Measurements from ENCODE around the gene PRXL2A.
"Not testable (repeated sequence)": the region's sequence is repeated elsewhere in the genome, so short reads cannot be mapped to it uniquely, and the experiment has no call there.

Gene PRXL2A

DNA sequence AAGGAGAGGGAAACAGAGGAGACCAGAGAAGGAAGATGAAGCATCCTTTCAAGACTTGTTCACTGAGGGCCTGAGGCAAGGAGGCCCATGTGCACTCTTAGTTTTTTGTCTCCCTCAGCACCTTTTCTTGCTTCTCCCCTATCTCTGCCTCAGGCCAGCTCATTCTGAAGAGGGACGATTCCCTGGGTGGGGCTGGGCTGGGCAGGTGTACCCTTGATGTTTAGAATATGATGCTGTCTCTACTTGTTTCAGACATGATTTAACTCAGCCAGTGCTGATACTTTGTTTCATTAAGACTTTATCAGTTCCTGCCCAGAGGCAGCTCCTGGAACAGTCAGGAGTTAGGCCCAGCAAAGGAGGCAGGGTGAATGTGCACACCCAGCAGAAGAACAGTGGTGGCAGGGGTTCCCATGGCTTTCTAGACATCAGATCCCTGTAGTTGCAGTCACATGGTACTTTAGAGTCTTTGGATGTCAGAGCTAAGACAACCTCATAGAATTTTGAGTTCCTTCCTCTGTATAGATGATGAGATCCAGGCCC, 3.4 kb downstream of the PRXL2A start:
- DNase-seq (ENCODE audit: low spot score) = no peak

DNA sequence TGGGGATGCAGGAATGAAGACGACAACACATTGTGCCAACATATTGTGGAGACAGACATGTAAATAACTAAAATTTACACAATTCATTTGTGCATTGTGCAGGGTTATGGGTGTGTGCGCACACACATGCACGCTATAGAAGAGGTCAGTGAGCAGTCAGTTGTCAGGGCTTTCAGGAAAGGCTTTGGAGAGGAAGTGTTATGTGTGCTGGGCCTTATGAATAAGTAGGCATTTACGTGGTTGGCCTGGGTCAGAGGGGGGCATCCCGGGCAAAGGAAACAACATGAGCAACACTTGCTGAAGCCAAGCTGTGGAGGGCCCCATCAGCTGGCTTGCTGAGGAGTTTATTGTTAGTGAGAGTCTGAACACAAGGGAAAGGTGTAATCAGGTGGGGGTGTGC, 4.1 kb downstream of the PRXL2A start:
- DNase-seq (ENCODE audit: low spot score) = no peak

DNA sequence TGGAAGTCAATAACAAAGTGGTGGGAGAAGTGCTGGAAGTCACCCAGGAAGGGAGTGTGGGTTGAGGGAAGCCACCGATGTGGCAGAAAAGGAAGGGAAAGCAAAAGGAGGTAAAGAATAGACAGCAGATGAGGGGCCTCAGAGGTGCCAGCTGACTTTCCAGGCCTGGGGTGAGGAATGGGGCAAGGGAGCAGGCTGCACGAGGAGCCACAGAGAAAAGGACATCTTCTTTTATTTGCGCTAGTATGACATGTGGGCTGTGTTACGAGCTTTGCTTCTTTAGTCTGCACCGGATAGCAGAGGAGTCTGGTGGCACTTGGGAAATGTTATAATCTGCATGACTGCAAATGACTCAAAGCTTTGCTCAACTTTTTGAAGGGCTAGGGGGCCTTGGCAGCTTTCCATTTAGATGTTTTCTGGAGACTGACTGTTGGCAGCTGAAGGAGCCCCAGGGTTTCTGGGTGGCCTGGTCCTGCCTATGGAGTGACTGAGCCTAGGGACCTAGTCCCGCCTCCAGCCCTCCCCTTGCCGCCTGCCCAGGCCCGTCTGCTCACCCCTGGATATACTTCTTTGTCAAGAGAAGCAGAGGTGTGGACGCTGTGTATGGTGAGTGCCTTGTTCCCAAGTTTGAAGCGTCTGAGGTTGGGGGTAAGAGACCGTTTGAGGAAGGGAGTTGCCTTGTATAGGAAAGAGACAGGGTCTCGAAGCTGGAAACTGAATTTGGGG, 5.1 kb downstream of the PRXL2A start:
- no peak for DNase-seq (ENCODE audit: low spot score)

DNA sequence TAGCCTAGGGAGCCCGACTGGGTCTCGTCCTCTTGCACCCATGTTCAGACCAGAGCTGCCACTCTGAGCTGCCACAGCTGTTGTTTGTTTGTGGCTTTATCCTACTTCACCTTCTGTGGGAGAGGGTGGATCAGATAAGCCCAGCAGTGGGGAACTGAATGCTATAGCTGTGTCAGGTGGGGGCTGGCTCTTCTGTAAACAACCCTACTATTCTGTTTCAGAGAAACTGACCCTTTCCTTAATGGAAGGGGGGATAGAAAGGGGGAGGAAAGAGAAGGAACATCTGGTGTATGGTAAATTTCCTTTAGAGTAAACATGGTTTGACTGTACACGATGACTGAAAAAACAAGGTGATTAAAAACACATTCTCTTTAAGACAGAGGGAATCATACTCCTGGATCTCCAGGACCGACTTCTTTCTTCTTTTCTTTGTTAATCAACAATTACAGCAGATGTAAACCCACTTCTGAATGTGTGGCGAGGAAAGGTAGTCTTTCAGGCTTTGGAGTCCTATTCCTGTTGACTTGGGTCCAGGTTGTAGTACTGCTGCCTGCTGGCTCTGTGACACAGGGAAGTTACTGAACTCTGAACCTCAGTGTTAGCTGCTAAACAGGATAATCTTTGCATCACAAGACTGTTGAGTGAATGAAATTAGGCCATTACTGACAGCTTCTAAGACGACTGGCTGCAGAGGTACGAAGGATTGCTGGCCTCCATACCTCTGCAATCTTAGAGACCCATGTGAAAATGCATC, 6.0 kb downstream of the PRXL2A start:
- no peak for DNase-seq (ENCODE audit: low spot score)

DNA sequence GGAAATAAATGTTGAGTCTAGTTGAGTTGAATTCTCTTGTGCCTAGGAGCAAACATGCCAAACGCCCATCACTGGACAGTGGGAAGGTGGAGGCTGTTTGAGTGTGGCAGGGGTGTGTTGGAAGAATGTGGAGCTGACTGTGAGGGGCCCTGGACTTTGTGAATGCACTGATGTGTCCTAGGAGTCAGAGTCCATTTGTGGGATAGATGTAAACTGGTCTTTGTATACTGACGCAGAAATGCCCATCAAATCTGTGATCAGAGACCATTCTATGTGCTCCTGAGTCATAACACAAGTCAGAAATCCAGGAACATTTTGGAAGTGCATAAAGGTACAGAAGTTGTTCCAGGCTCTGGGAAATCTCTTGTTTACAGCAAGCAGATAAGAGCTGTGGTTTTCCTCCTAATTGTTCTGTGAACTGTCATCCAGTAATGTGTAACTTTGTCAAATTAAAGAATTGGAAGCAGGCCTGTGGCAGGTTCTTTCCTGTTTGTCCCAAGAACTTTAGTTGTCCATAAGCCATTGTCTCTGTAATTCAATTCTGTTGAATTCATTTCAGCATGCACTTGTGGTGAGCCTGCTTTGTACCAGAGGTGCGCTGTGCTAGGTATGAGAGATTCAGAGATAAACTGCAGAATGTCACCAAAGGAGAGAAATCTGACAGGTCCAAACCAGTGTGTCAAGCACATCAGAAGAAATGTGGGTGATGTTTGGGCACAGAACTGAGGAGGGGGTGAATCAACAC, 7.6 kb downstream of the PRXL2A start:
- DNase-seq (ENCODE audit: low spot score) = no peak

DNA sequence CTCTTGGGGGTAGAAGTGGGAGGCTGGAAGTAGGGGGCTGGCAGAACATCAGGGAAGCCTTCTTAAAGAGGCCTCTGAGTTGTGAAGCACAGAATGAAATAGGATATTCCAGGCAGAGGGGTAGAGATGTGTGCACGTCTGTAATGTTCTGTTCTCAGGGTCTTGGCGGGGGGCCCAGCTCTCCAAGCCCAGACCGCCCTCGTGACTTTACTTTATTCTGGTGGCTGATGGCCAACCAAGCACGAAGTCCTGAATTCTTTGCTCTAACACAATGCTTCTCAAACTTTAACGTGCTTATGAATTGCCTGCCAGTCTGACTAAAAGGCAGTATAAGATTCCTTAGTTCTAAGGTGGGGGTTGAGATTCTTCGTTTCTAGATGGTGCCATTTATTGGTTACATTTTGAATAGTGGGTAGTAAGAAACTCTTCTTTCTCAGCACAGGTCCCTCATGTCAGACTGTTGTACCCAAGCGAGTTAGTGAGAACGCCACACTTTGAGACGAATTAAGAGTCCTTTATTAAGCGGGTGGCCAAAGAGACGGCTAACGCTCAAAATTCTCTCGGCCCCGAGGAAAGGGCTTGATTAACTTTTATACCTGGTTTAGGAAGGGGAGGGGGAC, 8.2 kb downstream of the PRXL2A start:
- DNase-seq (ENCODE audit: low spot score) = peak; percentile 1

DNA sequence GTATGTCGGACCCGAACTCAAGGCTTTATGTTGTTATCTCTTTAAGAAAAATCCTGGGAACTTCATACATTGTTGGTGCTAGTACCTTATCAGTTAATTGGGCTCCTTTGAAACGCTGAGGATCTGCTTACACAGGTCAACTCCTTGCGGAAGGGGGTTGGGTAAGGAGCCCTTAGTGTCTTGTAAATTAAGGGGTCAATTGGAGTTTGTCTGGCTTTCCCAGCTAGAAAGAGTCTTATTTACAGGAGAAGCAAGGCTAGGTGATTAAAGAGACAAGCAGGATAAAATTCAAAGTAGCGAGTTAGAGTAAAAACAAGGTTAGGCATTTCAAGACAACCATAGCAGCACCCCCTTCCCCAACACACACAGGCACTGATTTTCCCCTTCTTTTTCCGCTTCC, 8.9 kb downstream of the PRXL2A start:
- DNase-seq (ENCODE audit: low spot score) = not testable (repeated sequence)

DNA sequence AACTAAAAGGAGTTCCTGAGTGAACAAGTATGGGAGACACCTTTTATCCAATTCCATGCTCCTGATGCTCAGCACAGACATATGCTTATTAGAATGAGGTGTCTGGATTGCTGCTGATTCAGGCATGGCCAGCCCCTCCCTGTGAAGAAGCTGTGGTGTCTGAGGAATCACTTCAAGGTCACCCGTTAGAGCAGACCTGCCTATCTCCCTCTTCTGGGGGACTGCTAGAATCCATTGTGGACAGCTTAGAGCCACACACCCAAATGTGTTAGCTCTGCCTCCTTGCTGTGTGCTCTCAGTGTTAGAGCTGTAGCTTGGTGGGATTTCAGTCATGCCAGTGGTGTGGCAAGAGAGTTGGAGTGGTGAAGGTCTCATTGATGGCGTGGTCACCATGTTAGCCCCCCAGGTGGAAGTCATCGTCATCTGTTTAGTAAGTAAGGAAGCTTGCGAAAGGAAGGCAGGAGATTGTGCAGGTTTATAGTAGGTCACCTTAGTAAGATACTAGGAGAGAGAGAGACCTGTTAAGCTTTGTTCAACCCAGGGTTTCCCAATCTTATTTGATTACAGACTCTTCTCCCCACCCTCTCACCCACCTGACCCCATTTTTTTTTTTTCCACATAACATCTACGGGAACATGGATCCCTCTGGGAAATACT, 12.8 kb downstream of the PRXL2A start:
- DNase-seq (ENCODE audit: low spot score) = no peak

DNA sequence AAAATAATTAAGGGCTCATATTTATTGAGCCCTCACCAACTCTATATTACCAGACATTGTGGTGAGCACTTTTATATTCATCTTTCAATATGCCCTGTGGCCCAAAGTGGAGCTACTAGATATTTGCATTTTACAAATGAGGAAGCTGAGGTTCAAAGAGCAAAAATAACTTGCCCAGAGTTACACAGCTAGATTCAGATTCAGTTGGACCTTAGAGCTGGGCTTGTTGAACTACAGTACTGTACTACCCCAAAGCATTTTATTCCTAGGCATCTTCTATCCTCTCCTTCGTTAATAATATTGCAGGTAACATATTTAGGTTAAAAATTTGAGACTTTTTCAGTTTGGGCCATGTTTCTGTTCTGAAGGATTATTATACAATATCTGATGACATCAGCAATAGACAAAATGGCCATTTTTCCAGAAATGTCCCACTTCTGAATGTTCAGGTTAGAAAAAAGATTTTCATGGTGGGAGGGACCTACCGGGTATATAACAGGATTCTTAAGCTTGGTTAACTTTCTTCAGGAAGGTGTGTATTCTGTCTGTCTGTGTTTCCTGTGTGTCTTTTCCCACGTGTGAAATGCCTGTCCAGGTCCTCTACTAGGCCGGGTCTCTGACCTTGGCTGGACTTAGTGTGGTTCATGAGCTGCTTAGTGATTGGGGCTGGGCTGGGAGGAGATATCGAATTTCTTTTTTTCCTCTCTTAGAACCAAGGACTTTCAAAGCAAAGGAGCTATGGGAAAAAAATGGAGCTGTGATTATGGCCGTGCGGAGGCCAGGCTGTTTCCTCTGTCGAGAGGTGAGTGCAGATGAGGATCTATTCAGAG, 13.6 kb downstream of the PRXL2A start:
- no peak for DNase-seq (ENCODE audit: low spot score)

DNA sequence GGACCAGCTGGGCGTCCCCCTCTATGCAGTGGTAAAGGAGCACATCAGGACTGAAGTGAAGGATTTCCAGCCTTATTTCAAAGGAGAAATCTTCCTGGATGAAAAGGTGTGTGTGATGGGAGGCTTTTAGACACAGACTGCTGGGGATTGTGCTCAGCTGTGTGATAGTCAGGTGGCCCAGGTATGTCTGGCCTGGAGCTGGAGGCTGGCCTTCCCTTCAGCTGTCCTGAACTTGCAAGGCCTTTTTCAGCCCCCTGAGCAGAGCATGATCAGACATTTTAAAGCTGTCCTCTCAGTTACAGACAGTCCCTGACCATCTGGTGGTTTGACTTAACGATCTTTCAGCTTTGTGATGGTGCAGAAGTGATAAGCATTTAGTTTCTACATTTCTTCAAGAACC, 17.6 kb downstream of the PRXL2A start:
- no peak for DNase-seq (ENCODE audit: low spot score)

DNA sequence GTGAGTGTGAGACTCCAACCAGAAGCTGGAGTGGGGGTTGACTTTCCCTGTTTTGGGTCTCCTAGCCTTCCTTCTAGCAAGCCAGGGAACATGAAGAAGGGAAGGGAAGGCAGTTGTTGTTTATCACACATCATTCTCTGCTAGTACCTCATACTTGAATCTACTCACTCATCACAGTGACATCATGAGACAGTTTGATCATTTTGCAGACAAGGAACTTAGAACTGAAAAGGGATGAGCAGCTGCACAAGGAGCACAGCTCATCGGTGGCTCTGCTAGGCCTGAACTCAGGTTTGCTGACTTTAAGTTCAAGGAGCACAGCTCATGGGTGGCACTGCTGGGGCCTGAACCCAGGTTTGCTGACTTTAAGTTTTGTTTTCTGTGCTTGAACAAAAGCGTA, 19.2 kb downstream of the PRXL2A start:
- no peak for DNase-seq (ENCODE audit: low spot score)

DNA sequence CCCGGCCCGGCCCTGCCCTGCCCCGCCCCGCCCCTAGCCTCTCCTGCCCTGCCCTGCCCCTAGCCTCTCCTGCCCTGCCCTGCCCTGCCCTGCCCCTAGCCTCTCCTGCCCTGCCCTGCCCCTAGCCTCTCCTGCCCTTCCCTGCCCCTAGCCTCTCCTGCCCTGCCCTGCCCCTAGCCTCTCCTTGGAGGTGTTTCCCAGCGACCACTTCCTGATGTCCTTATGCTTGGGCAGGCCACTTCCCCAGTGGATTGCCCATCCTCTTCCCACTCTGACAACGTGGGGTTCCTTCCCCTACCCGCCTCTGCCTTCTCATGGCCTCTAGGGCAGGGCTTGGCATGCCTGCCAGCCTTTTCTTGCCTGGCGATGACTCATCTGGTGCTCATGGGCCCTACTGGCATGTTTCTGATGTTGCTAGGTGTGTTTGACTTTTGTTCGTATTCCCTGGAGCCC, 21.2 kb downstream of the PRXL2A start:
- DNase-seq (ENCODE audit: low spot score) = peak; percentile 48

DNA sequence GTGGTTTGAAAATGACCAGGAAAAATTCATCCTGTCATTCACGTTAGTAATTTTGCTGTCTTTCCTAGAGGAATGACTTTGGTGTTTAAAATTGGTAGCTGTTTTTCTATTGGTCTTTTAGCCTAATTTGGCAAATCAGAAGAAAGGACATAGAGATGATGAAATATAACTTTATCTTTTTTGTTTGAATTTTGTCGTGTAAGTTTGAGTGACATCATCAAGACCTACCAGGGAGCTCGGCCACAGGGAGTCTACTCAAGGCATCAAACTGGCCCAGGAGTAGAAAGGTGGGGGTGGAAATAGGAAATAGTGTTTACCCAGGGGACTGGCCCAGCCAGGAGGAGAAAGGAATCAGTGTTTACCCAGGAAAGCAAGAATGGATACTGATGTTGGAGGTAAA, 24.8 kb downstream of the PRXL2A start:
- no peak for DNase-seq (ENCODE audit: low spot score)

DNA sequence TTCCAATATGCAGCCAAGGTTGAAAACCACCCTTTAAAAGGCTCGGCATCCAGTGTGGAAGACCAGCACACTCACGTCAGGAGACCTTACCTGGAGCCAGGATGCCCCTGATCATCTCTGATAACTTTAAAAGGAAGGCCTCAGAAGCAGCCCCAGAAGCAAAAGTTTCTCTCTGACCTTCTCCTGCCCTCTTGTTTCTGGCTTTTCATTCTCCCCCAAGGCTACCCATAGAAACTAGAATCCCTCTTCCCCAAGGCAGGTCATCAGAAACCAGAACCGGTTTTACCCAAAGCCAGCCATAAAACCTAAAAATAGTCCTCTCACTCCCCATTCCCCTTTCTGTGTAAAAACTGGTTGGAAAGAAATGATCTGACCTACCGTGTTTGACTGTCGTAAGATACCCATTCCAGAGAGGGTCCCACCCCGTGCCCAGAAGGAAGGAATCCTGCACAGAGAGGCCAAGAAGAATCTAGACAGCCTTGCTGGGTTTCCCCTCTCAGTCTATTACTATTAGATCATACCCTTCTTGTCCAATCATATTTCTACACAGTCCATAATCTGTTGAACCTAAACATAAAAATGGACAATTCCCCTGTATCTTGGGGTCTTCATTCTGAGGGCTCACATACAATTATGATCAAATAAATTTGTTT, 28.2 kb downstream of the PRXL2A start:
- DNase-seq (ENCODE audit: low spot score) = no peak

DNA sequence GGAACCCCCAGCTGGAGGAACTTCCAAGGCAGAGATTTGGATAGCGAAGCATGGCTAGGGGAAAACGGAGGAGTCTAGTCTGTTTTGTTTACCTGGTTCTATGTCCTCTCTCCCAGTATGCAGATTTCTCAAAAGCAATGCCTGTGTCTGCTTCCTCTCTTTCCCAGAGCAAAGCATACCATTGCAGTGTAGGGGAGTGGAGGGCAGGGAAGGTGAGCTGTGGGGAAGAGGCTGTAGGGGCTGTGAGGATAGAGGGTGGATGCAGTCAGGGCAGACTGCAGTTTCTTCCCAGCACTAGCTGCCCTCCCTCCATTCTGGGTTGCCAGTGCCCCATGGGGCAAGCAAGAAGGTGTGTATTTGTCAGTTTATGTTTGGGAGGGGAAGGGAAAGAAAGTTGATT, 28.9 kb downstream of the PRXL2A start:
- no peak for DNase-seq (ENCODE audit: low spot score)

DNA sequence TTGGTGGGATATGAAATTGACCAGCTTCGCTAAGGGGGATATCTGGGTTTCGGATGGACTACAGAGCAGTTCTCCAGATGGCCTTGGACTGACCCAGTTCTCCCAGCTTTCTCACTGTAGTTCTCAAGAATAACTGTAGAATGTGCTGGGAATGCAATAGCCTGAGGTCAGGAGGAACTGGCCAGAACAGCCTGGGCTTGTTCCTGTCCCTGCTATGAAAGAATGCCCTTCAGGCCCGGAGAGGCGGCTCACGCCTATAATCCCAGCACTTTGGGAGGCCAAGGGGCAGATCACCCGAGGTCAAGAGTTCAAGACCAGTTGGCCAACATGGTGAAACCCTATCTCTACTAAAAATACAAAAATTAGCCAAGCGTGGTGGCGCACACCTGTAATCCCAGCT, 33.5 kb downstream of the PRXL2A start:
- no peak for DNase-seq (ENCODE audit: low spot score)

DNA sequence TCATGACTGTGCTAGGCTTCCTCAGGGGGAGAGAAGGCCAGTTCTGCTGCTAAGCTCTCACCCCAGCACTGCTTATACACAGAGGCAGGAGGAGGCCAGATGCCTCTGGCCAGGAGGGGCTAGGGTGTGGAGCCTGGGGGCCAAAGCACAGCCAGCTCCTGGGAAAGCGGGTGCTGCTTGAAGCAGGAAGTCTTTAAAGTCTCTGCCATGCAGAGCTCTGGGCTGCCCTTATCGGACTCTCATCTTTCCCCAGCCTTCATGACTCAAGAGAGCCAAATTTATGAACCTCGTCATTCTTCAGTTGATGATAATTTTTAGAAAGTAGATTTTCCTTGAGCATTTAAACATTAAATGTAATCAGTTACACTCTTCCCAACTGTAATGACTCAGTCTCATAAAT, 34.5 kb downstream of the PRXL2A start:
- no peak for DNase-seq (ENCODE audit: low spot score)

DNA sequence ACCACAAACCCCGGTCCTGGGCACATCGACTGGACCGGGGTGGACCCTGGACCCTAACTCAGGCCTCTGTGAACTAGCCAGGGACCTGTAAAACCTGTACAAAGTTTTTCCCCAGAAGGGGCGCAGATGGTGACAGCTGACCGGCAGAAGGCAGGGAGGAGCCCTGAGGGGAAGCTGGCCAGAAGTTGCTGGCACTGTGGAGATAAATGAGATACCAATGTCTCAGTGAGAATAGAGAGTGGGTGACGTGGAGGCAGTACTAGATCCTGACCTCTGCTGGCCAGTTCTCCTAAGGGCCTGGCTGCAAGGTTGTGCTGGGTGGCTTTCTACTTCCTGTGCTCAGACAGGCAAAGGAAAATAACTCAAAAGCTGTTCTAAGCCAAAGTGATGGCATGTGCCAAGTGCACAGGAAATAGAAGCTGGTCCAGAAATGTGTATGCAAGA, 35.2 kb downstream of the PRXL2A start:
- DNase-seq (ENCODE audit: low spot score) = peak; percentile 65

DNA sequence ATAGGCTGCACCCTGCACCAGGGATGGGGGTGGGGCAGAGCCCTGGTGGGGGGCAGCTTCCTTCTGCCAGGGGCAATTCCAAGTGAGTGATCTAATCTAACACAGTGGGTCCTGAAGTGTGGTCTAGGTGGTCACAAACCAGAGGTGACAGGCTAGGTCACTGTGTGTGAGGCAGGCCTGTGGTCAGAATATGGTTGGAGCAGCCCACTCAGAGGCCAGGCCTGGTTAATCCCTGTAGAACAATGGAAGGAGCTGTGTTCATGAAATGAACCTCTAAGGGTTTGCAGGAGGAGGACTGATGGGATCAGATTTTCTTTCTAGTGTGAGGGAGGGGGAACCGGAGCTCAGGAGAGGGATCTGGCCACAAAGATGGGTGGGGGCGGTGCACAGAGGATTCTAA, 35.8 kb downstream of the PRXL2A start:
- no peak for DNase-seq (ENCODE audit: low spot score)

DNA sequence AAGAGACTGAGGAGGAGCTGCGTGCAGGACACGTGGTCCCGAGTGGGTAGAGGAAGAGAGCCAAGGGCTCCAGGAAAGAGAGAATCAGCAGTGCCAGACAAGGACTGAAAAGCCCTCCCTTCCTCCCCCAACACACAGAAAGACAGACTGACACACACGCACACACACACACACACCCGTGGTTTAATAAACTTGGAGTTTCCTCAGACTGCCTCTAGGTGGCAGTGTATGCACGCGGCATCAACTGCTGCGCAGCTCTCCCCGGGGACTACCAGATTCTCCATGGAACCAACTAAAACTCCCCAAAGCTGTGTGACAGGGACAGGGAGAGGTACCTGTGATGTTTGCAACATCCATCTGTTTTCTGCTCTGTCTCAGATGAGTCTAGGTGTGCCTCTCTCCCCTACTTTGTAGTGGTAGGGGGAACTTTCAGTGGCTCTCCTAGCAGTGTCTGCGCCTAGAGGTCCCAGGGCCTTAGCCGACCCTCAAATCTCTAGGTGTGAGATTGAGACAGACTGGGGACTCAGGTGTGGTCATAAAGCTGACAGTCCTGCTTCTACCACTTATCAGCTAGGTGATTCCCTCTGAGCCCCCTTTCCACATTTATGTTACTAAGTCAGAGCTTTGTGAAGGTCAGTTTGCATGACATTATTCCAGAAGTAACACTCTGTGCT, 36.4 kb downstream of the PRXL2A start:
- peak; percentile 57 for DNase-seq (ENCODE audit: low spot score)

All from COLO829 (cell line).